ENCODE data around the gene PRKAG2.

GRCh38 chr7:151515276-151515565, 361.7 kb downstream of the PRKAG2 start:
- TF ChIP-seq CTCF (IDR thresholded peaks at IDR 0.05; ENCODE audit: low read length), result no peak
- no peak for TF ChIP-seq EZH2 (IDR thresholded peaks at IDR 0.05; ENCODE audit: borderline replicate concordance, low read length)

All from OCI-LY1 (cell line).